Type B pancreatic cell (in vitro differentiated cells): Measurements from ENCODE around the gene MYOCD. TPM values are rescaled to one million over a fixed set of nuclear protein-coding genes. Genes with fewer than 3 reads are reported as not detected.

ENCODE experiments used
- DNase-seq: peaks from one replicate; pipeline ENCODE4 v3.0.0; 2021; ENCODE audit warnings: mixed read lengths; ENCODE audit not compliant: unreplicated experiment; ENCODE audit errors: extremely low spot score
- H3K27ac Mint-ChIP-seq: 2 replicates; pipeline ENCODE4 v1.8.0; 2021; ENCODE audit warnings: mild to moderate bottlenecking, mixed read lengths
- H3K27me3 Mint-ChIP-seq: 2 replicates; pipeline ENCODE4 v1.8.0; 2021; ENCODE audit warnings: mixed read lengths
- H3K36me3 Mint-ChIP-seq: 2 replicates; pipeline ENCODE4 v1.8.0; 2021; ENCODE audit warnings: mixed read lengths
- H3K4me1 Mint-ChIP-seq: one replicate; pipeline ENCODE4 v1.8.0; 2021; ENCODE audit warnings: mixed read lengths; ENCODE audit not compliant: unreplicated experiment
- H3K4me3 Mint-ChIP-seq: 2 replicates; pipeline ENCODE4 v1.8.0; 2021; ENCODE audit warnings: mild to moderate bottlenecking, mixed read lengths
- H3K9me3 Mint-ChIP-seq: 2 replicates; pipeline ENCODE4 v1.8.0; 2021; ENCODE audit warnings: mixed read lengths
- CTCF ChIP-seq: fragments of 200-600 bp; sonication (generic); conservative IDR thresholded peaks from 2 replicates; pipeline ENCODE4 v1.5.0; 2021; ENCODE audit warnings: antibody characterized with exemption, mild to moderate bottlenecking
- total RNA-seq: library from RNA; stranded (reverse); gene quantifications from 2 replicates; pipeline ENCODE4 v1.2.1, GENCODE V29; 2021; ENCODE audit warnings: low replicate concordance

MYOCD gene
- total RNA-seq, 1 donor from 2014 or later: 0.31 TPM

GRCh38 chr17:12659500-12659899 lies 6.2 kb upstream of the MYOCD start:
- H3K4me3 Mint-ChIP-seq: no peak overlapping the region
- H3K4me1 Mint-ChIP-seq: peaks cover 9% of the 10 kb centered on the region
- TF ChIP-seq CTCF: no peak
- no peak for DNase-seq
- H3K27ac Mint-ChIP-seq: no peak overlapping the region
- H3K9me3 Mint-ChIP-seq: no peaks in the 10 kb centered on the region
- H3K27me3 Mint-ChIP-seq: peaks cover 43% of the 10 kb centered on the region
- H3K36me3 Mint-ChIP-seq: no peaks in the 10 kb centered on the region

GRCh38 chr17:12664252-12664651 lies 1.4 kb upstream of the MYOCD start:
- peak overlapping the region; percentile 87 for H3K4me3 Mint-ChIP-seq
- peaks cover 11% of the 10 kb centered on the region for H3K4me1 Mint-ChIP-seq
- no peak for DNase-seq
- no peak for TF ChIP-seq CTCF
- no peaks in the 10 kb centered on the region for H3K9me3 Mint-ChIP-seq
- H3K36me3 Mint-ChIP-seq: no peaks in the 10 kb centered on the region
- peaks cover 76% of the 10 kb centered on the region for H3K27me3 Mint-ChIP-seq
- no peak overlapping the region for H3K27ac Mint-ChIP-seq

DNA sequence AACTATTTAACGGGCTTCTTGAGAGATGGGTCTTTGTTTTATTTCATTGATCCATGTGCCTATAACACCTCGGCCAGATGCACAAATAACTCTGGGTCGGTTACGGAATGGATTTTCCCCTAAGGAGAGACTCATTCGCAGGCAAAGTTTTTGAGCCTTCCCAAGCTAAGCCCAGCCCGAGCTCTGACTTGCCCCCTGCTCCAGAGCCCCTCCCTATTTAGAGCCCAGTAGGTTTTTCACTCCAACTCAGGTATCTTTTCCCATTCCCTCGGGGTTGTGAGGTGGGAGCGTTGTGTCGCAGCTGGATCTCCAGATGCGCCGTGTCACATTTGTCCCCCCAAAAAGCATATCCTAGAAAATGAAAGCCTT lies 812 bp upstream of the MYOCD start:
- H3K27ac Mint-ChIP-seq: no peak overlapping the region
- no peaks in the 10 kb centered on the region for H3K36me3 Mint-ChIP-seq
- H3K27me3 Mint-ChIP-seq: peaks cover 77% of the 10 kb centered on the region
- peaks cover 11% of the 10 kb centered on the region for H3K4me1 Mint-ChIP-seq
- DNase-seq: no peak
- no peaks in the 10 kb centered on the region for H3K9me3 Mint-ChIP-seq
- no peak for TF ChIP-seq CTCF
- peak overlapping the region; percentile 87 for H3K4me3 Mint-ChIP-seq

- no peak for DNase-seq
- Mint-ChIP-seq H3K4me3 (no peak overlapping the region), H3K27me3 (peaks cover 76% of the 10 kb centered on the region), H3K36me3 (no peaks in the 10 kb centered on the region), H3K4me1 (peaks cover 11% of the 10 kb centered on the region), H3K9me3 (no peaks in the 10 kb centered on the region), H3K27ac (no peak overlapping the region)
- no peak for TF ChIP-seq CTCF
These were observed 1.0 kb downstream of the MYOCD start for GRCh38 chr17:12666718-12667117.

GRCh38 chr17:12667299-12667958 lies 1.7 kb downstream of the MYOCD start:
- Mint-ChIP-seq H3K4me1 (peaks cover 11% of the 10 kb centered on the region), H3K9me3 (no peaks in the 10 kb centered on the region), H3K27me3 (peaks cover 70% of the 10 kb centered on the region), H3K27ac (no peak overlapping the region), H3K36me3 (no peaks in the 10 kb centered on the region), H3K4me3 (peak overlapping the region; percentile 67)
- TF ChIP-seq CTCF: peak; percentile 69
- no peak for DNase-seq
